Nephron (organoid): ENCODE measurements around the gene PTCH1.

Experiments used
- H3K27ac Mint-ChIP-seq, 3 experiments: 2 replicates each; pipeline ENCODE4 v1.8.0; 2020; ENCODE audit warnings: mixed read lengths in 3 of 3, mild to moderate bottlenecking in 2 of 3, moderate library complexity in 1 of 3
- H3K27me3 Mint-ChIP-seq: 2 replicates; pipeline ENCODE4 v1.8.0; 2021; ENCODE audit warnings: low read depth, mild to moderate bottlenecking, moderate library complexity, mixed read lengths
- H3K36me3 Mint-ChIP-seq: 2 replicates; pipeline ENCODE4 v1.8.0; 2020; ENCODE audit warnings: low read depth, mixed read lengths
- H3K4me1 Mint-ChIP-seq: 2 replicates; pipeline ENCODE4 v1.8.0; 2020; ENCODE audit warnings: mixed read lengths
- H3K4me3 Mint-ChIP-seq, 3 experiments: 2 replicates each; pipeline ENCODE4 v1.8.0; 2020; ENCODE audit warnings: mild to moderate bottlenecking in 3 of 3, mixed read lengths in 3 of 3, moderate library complexity in 2 of 3
- H3K9me3 Mint-ChIP-seq: 2 replicates; pipeline ENCODE4 v1.8.0; 2020; ENCODE audit warnings: mixed read lengths
- TF ChIP-seq, protein P1 (sequence below), 3 experiments: fragments of 200-600 bp; sonication (generic); IDR thresholded peaks; one replicate each; pipeline ENCODE4 v1.5.0; 2021; ENCODE audit warnings: antibody characterized with exemption in 3 of 3; ENCODE audit not compliant: unreplicated experiment in 3 of 3

The PTCH1 gene

DNA sequence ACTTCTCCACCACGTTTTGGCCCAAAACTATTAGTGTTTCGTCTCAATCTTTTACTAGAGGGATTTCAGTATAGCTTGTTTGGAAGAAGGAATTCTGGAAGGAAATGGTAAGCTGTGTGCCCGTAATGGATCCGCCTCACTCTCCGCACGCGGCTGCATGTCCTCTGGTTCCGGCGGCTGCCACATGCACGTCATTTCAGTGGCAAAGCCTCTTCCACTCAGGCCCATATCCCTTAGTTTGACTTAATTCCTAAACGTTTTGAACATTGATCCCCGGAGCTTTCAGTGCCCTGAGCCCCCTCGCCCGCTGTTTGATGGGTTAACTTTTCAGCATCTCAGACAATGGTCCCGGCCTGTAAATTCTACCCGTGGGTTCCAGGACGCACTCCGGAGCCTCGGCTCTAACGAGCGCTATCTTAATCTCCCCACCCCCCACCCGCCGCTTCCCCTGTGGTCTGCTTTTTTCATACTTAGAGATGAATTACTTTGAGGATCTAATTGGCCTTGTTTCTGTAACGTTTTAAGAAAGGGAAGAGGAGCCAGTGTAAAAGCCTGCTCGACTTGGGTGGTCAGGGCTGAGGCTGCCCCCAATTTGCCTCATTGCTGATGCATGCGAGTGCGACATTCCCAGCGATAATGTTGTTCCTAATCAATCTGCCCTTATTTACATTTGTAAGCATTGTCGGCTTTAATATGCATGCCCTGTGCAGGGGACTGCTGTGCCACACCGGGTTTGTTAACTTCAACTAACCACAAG is 4.6 kb downstream of the PTCH1 start:
- H3K9me3 Mint-ChIP-seq, result no peaks in the 10 kb centered on the region
- H3K27ac Mint-ChIP-seq, result peak overlapping the region; percentile 85 to 97 (median 89)
- peaks cover 25% of the 10 kb centered on the region for H3K27me3 Mint-ChIP-seq
- H3K36me3 Mint-ChIP-seq, result no peaks in the 10 kb centered on the region
- TF ChIP-seq, protein P1, sequence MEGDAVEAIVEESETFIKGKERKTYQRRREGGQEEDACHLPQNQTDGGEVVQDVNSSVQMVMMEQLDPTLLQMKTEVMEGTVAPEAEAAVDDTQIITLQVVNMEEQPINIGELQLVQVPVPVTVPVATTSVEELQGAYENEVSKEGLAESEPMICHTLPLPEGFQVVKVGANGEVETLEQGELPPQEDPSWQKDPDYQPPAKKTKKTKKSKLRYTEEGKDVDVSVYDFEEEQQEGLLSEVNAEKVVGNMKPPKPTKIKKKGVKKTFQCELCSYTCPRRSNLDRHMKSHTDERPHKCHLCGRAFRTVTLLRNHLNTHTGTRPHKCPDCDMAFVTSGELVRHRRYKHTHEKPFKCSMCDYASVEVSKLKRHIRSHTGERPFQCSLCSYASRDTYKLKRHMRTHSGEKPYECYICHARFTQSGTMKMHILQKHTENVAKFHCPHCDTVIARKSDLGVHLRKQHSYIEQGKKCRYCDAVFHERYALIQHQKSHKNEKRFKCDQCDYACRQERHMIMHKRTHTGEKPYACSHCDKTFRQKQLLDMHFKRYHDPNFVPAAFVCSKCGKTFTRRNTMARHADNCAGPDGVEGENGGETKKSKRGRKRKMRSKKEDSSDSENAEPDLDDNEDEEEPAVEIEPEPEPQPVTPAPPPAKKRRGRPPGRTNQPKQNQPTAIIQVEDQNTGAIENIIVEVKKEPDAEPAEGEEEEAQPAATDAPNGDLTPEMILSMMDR (IDR thresholded peaks at IDR 0.05; ENCODE audit: unreplicated experiment in 3 of 3), result no peak
- H3K4me3 Mint-ChIP-seq, result peak overlapping the region; percentile 84 to 94 (median 91)
- peaks cover 36% of the 10 kb centered on the region for H3K4me1 Mint-ChIP-seq

- Mint-ChIP-seq H3K27ac (peak overlapping the region; percentile 85 to 97 (median 89)), H3K9me3 (no peaks in the 10 kb centered on the region), H3K27me3 (peaks cover 21% of the 10 kb centered on the region), H3K4me3 (peak overlapping the region; percentile 84 to 94 (median 91)), H3K36me3 (no peaks in the 10 kb centered on the region), H3K4me1 (peaks cover 32% of the 10 kb centered on the region)
- TF ChIP-seq, protein P1 (IDR thresholded peaks at IDR 0.05; ENCODE audit: unreplicated experiment in 3 of 3), result no peak
These were observed 5.2 kb downstream of the PTCH1 start for GRCh38 chr9:95511616-95511931.

GRCh38 chr9:95510709-95511615 is 5.8 kb downstream of the PTCH1 start:
- H3K4me3 Mint-ChIP-seq, result peak overlapping the region; percentile 91 to 97 (median 95)
- H3K4me1 Mint-ChIP-seq, result peaks cover 29% of the 10 kb centered on the region
- peaks cover 19% of the 10 kb centered on the region for H3K27me3 Mint-ChIP-seq
- H3K27ac Mint-ChIP-seq, result peak overlapping the region; percentile 97 to 98 (median 98)
- TF ChIP-seq, protein P1 (IDR thresholded peaks at IDR 0.05; ENCODE audit: unreplicated experiment in 3 of 3), result no peak
- no peaks in the 10 kb centered on the region for H3K9me3 Mint-ChIP-seq
- H3K36me3 Mint-ChIP-seq, result no peaks in the 10 kb centered on the region

GRCh38 chr9:95509851-95510708 is 6.7 kb downstream of the PTCH1 start:
- Mint-ChIP-seq H3K9me3 (no peaks in the 10 kb centered on the region), H3K4me1 (peaks cover 36% of the 10 kb centered on the region), H3K27ac (peak overlapping the region; percentile 97 to 98 (median 98)), H3K36me3 (no peaks in the 10 kb centered on the region), H3K4me3 (peak overlapping the region; percentile 87 to 97 (median 95)), H3K27me3 (peaks cover 19% of the 10 kb centered on the region)
- TF ChIP-seq, protein P1 (IDR thresholded peaks at IDR 0.05; ENCODE audit: unreplicated experiment in 3 of 3), result no peak

- H3K36me3 Mint-ChIP-seq, result peaks cover 2% of the 10 kb centered on the region
- H3K4me1 Mint-ChIP-seq, result peaks cover 40% of the 10 kb centered on the region
- H3K27me3 Mint-ChIP-seq, result peaks cover 11% of the 10 kb centered on the region
- H3K9me3 Mint-ChIP-seq, result no peaks in the 10 kb centered on the region
- H3K27ac Mint-ChIP-seq, result peak overlapping the region; percentile 97 to 98 (median 98)
- peak overlapping the region; percentile 87 to 97 (median 95) for H3K4me3 Mint-ChIP-seq
- TF ChIP-seq, protein P1 (IDR thresholded peaks at IDR 0.05; ENCODE audit: unreplicated experiment in 3 of 3), result no peak
These were observed 7.6 kb downstream of the PTCH1 start for GRCh38 chr9:95508968-95509850.
